Keratinocyte (primary cell): ENCODE results near the gene CHST15.

Experiments used
- EZH2 ChIP-seq: IDR thresholded peaks from one replicate; pipeline ENCODE4 v1.6.1; 2012; ENCODE audit warnings: inconsistent platforms, mild to moderate bottlenecking, low read length, moderate library complexity
- TF ChIP-seq, protein P1 (sequence below), 3 experiments: IDR thresholded peaks in 1 of 3; conservative IDR thresholded peaks in 1 of 3; optimal IDR thresholded peaks in 1 of 3; 2 replicates in 2 of 3; 3 replicates in 1 of 3; pipeline versions ENCODE3 to v1.5.1; 2011; ENCODE audit warnings: low read length in 3 of 3, mild to moderate bottlenecking in 3 of 3, moderate library complexity in 2 of 3, control low read depth in 1 of 3, inconsistent platforms in 1 of 3; ENCODE audit not compliant: insufficient read depth in 2 of 3; ENCODE audit errors: extremely low read depth in 1 of 3

DNA sequence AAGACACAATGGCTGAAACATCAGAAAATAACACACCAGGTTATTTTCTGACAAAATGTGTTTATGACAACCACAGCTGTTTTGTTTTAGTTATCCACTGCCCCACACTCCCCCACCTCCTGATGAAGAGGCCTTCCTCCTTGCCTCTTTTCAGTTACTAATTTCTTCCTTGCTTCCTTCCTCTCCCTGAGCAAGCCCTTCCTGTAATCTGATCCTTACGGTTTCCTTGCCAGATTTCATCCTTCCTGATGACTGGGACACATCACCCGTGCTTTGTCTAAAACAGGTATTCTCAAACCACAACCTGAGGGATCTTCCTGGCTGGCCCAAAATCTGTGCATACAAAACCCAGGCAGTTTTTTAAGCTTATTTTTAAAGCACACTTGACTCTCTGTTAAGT, 39.4 kb downstream of the CHST15 start:
- TF ChIP-seq, protein P1, sequence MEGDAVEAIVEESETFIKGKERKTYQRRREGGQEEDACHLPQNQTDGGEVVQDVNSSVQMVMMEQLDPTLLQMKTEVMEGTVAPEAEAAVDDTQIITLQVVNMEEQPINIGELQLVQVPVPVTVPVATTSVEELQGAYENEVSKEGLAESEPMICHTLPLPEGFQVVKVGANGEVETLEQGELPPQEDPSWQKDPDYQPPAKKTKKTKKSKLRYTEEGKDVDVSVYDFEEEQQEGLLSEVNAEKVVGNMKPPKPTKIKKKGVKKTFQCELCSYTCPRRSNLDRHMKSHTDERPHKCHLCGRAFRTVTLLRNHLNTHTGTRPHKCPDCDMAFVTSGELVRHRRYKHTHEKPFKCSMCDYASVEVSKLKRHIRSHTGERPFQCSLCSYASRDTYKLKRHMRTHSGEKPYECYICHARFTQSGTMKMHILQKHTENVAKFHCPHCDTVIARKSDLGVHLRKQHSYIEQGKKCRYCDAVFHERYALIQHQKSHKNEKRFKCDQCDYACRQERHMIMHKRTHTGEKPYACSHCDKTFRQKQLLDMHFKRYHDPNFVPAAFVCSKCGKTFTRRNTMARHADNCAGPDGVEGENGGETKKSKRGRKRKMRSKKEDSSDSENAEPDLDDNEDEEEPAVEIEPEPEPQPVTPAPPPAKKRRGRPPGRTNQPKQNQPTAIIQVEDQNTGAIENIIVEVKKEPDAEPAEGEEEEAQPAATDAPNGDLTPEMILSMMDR (optimal IDR thresholded peaks at IDR 0.05 in 1 of 3, IDR thresholded peaks at IDR 0.05 in 1 of 3, conservative IDR thresholded peaks at IDR 0.05 in 1 of 3; ENCODE audit: extremely low read depth in 1 of 3, insufficient read depth in 2 of 3, low read length in 3 of 3), result no peak
- TF ChIP-seq EZH2, result no peak
